ENCODE measurements around the gene CPLANE1.
A peak's percentile ranks its signal among the peaks of the same experiment; 100 is the strongest.

The CPLANE1 gene

DNA sequence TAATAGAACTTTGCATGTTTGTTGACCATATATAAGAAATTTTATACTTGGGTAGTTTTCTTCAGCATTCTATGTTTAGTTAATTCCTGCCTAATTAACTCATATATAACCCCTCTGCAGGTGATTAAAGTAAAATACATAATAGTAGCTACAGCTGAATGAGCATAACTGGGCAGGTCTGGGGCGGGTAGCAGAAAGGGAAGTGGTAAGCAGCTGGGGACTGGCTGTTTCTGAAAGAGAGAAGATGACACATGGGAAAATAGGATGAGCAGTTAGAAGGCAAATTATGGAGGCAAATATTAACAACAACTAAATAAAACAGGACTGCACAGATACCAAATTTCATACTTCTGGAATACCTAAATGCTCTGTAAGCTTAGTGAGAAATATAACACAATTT, 128.1 kb downstream of the CPLANE1 start:
- H3K27me3 ChIP-seq (ENCODE audit: control insufficient read depth, low read length), result no peaks in the 10 kb centered on the region
- no peak for TF ChIP-seq EZH2phosphoT487 (IDR thresholded peaks at IDR 0.05; ENCODE audit: borderline replicate concordance, low read length)
- no peak for TF ChIP-seq CTCF (IDR thresholded peaks at IDR 0.05; ENCODE audit: low read depth, low read length, poor library complexity, severe bottlenecking)
- no peaks in the 10 kb centered on the region for H3F3A ChIP-seq (ENCODE audit: control insufficient read depth, insufficient read depth)
- no peaks in the 10 kb centered on the region for H3K36me3 ChIP-seq (ENCODE audit: control insufficient read depth, low read length)
- no peaks in the 10 kb centered on the region for H3K79me2 ChIP-seq (ENCODE audit: control insufficient read depth, low read length)
- peak overlapping the region; percentile 25 for H3K27ac ChIP-seq (ENCODE audit: low read depth, low read length)
- no peaks in the 10 kb centered on the region for H4K20me1 ChIP-seq (ENCODE audit: control insufficient read depth, insufficient read depth, low read depth, low read length)
- peak overlapping the region; percentile 52 for H3K4me2 ChIP-seq (ENCODE audit: low read length)
- H3K9me3 ChIP-seq (ENCODE audit: control insufficient read depth, insufficient read depth, low read length), result no peaks in the 10 kb centered on the region
- H3K4me3 ChIP-seq (ENCODE audit: low read length), result peak overlapping the region; percentile 25
- no peaks in the 10 kb centered on the region for H3K9me2 ChIP-seq (replicated peaks; ENCODE audit: control insufficient read depth, low read length)
- H3K4me1 ChIP-seq (ENCODE audit: control insufficient read depth, low read length), result peaks cover 24% of the 10 kb centered on the region

- Histone ChIP-seq H3K27ac (ENCODE audit: low read depth, low read length) (peak overlapping the region; percentile 25; the same call in 1 of the 2 replicates), H3F3A (ENCODE audit: control insufficient read depth, insufficient read depth) (no peaks in the 10 kb centered on the region)
- no peak for TF ChIP-seq CTCF (IDR thresholded peaks at IDR 0.05; ENCODE audit: low read depth, low read length, poor library complexity, severe bottlenecking)
- no peak for TF ChIP-seq EZH2phosphoT487 (IDR thresholded peaks at IDR 0.05; ENCODE audit: borderline replicate concordance, low read length)
Measured at GRCh38 chr5:37120270-37120669, 128.9 kb downstream of the CPLANE1 start.

GRCh38 chr5:37116359-37116758, 132.8 kb downstream of the CPLANE1 start:
- no peak overlapping the region for H3K4me3 ChIP-seq (ENCODE audit: low read length)
- H3K27ac ChIP-seq (ENCODE audit: low read depth, low read length), result no peak overlapping the region
- H3F3A ChIP-seq (ENCODE audit: control insufficient read depth, insufficient read depth), result no peaks in the 10 kb centered on the region
- no peaks in the 10 kb centered on the region for H3K79me2 ChIP-seq (ENCODE audit: control insufficient read depth, low read length)
- TF ChIP-seq EZH2phosphoT487 (IDR thresholded peaks at IDR 0.05; ENCODE audit: borderline replicate concordance, low read length), result no peak
- TF ChIP-seq CTCF (IDR thresholded peaks at IDR 0.05; ENCODE audit: low read depth, low read length, poor library complexity, severe bottlenecking), result no peak
- H3K27me3 ChIP-seq (ENCODE audit: control insufficient read depth, low read length), result no peaks in the 10 kb centered on the region
- peaks cover 15% of the 10 kb centered on the region for H3K4me1 ChIP-seq (ENCODE audit: control insufficient read depth, low read length)
- no peaks in the 10 kb centered on the region for H3K9me3 ChIP-seq (ENCODE audit: control insufficient read depth, insufficient read depth, low read length)
- H3K4me2 ChIP-seq (ENCODE audit: low read length), result no peak overlapping the region
- H3K36me3 ChIP-seq (ENCODE audit: control insufficient read depth, low read length), result no peaks in the 10 kb centered on the region
- no peaks in the 10 kb centered on the region for H4K20me1 ChIP-seq (ENCODE audit: control insufficient read depth, insufficient read depth, low read depth, low read length)
- no peaks in the 10 kb centered on the region for H3K9me2 ChIP-seq (replicated peaks; ENCODE audit: control insufficient read depth, low read length)

More at GRCh38 chr5:37120270-37120669, 128.9 kb downstream of the CPLANE1 start:
- Histone ChIP-seq H3K36me3 (ENCODE audit: control insufficient read depth, low read length) (no peaks in the 10 kb centered on the region), H3K4me2 (ENCODE audit: low read length) (peak overlapping the region; percentile 52), H3K9me2 (replicated peaks; ENCODE audit: control insufficient read depth, low read length) (no peaks in the 10 kb centered on the region), H3K79me2 (ENCODE audit: control insufficient read depth, low read length) (no peaks in the 10 kb centered on the region), H3K4me3 (ENCODE audit: low read length) (peak overlapping the region; percentile 25), H4K20me1 (ENCODE audit: control insufficient read depth, insufficient read depth, low read depth, low read length) (no peaks in the 10 kb centered on the region), H3K27me3 (ENCODE audit: control insufficient read depth, low read length) (no peaks in the 10 kb centered on the region), H3K4me1 (ENCODE audit: control insufficient read depth, low read length) (peaks cover 24% of the 10 kb centered on the region), H3K9me3 (ENCODE audit: control insufficient read depth, insufficient read depth, low read length) (no peaks in the 10 kb centered on the region)
